GM19397 (cell line): ENCODE results near the gene LAMP2.
"Not testable (repeated sequence)": the region's sequence is repeated elsewhere in the genome, so short reads cannot be mapped to it uniquely, and the experiment has no call there.

Experiments used
- ATAC-seq: cut with Tn5 transposase; IDR thresholded peaks from one replicate; pipeline ENCODE4 v1.9.1; 2021; ENCODE audit warnings: mild to moderate bottlenecking, moderate library complexity; ENCODE audit not compliant: unreplicated experiment

LAMP2 gene

DNA sequence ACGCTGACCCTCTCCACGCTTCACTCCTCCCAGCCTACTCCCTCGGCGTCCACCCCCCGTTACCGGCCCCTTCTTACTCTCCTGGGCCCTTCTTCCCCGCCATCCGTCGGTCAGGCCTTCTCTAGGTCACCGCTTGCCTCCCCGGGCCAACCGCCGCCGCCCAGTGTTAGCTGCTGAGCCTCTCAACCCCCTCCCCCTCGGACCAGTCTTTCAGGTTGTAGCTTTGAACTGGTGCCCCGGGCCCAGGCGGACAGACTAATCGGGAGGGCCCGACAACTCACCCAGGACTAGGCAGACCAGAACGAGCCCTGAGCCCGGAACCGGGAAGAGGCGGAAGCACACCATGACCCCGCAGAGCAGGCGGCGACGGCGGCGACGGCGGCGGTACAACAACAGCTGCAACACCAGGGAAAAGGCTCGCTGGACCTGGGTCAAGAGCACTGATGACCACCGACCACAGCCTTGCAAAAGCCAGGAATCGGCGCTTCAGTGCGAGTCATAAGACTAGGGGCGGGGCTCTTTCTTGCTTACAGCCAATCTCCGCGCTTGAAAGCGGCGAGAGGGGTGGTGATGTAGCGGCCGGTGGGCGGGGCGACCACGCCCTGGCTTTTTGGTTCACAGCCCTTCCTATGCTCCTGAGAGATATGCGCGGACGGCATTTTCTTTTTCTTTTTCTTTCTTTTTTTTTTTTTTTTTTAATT is at the start of gene LAMP2:
TSS of gene LAMP2 (minus strand) at position 472 of the 701 bp plus-strand sequence. CDS start at position 345, 127 bp downstream.
- ATAC-seq, result peak; percentile 98

DNA sequence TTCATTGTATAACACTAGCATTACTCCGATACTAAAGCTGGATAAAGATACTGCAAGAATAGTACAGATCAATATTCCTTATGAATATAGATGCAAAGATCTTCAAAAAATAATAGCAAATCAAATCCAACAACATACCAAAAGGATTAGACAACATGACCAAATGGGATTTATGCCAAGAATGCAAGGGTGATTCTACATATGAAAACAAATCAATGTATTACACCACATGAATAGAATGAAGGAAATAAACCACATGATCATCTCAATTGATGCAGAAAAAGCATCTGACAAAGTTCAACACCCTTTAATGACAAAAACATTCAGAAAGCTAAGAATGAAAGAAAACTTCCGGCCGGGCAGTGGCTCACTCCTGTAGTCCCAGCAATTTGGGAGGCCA is 48.8 kb upstream of the LAMP2 start:
- ATAC-seq, result no peak

DNA sequence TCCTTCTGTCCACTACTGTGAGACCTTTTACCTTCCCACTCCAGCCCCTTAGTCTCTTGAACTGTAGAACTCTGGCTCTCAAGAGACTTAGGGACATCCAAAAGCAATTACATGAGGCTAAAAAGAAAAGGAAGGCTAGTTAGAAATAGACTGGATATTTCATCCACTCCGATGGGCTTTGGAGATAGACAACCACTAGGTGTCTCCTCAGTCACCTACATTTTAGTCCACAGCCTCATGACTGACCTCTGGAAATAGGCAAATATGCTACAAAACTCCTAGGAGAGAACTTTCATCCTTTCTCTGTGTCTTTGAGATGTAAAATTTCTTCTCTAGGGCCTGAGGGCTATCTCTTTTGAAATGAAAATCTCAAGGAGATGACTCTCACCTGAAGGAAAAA is 45.1 kb upstream of the LAMP2 start:
- ATAC-seq, result no peak

DNA sequence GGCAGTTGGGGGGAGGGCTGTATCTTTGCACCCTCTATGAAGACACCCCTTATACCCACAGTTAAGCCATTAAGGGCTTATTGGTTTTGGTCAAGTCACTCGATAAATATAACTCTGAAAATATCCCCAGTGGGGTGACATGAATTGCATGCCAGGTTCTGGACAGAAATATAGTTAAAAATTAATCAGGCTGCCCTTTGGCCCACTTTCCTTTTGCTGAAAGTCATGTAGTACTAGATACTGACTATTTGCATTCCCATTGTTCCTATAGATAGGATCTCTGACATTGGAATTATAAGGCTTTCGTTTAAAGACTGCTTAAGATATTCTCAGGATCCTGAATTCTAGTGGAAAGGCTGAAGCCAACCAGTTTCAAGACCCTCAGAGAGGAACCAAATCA is 43.5 kb upstream of the LAMP2 start:
- ATAC-seq, result no peak

DNA sequence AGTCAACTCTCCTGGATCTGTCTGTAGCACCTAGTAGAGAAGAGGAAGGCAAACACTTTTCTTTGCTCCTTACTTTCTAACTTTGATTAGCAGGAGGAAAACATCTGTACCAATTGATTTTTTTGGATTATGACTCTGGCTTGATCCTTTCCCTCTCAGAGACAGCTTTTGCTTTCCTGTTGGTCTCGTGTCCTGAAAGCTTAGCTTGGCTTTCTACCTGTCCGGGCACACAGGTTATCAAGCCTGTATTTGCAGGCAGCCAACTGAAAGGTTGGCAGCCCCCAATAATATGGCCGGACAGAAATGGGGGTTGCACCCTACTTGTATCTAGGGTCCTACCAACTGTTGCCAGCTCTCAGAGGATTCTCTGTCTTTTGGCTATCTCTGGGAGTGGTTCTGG is 43.1 kb upstream of the LAMP2 start:
- no peak for ATAC-seq

DNA sequence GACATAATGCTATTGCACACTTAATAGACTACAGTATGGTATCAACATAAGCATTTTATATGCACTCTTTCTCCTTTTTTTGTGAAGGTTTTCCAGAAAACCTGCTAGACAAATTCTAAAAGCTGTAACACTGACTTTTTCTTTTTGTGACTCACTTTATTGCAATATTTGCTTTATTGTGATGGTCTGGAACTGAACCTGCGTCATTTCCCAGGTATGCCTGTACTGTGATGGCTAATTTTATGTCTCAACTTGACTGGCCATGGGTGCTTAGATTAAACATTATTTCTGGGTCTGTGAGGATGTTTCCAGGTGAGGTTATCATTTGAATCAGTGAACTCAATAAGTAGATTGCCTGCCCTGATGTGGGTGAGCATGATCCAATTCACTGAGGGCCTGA is 35.5 kb upstream of the LAMP2 start:
- no peak for ATAC-seq

DNA sequence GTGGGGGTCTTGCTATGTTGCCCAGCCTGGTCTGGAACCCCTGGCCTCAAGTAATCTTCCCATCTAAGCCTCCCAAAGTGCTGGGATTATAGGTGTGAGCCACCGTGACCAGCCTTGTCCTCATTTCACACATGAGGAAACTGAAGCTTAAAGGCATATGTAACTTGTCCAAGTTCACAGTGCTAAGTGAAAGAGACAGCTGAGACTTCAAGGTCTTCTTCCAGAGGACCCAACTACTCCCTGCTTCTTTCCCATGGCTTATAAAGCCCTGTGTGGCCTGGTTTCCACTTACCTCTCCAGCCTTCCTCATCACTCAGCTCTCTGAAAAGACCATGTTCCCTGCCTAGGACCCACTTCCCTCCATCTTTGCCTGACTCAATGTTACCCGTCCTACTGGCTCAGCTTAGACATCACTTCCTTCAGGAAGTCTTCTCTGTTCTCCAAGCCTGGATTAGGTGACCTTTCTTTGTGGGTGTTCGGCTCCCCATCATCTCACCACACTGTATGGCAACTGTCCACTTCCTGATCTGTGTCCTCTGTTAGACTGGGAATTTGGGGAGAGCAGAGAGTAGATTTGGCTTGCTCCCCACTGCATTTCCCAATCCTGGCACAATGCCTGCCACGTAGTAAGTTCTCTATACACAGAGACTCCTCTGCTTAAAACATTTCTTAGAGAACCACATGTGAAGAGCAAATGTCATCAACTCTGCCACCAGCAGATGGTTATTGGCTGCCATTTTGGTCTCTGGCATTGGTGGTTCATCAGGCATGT is 30.4 kb upstream of the LAMP2 start:
- ATAC-seq, result no peak

DNA sequence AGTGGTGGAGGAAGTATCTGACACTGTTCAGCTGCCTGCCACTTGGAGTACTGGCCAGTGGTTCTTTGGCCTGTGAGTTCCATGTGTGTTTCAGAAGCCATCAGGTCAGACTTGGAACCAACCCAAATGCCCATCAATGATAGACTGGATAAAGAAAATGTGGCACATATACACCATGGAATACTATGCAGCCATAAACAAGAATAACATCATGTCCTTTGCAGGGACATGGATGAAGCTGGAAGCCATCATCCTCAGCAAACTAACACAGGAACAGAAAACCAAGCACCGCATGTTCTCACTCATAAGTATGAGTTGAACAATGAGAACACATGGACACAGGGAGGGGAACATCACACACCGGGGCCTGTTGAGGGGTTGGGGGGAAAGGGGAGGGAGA is 21.0 kb upstream of the LAMP2 start:
- not testable (repeated sequence) for ATAC-seq

DNA sequence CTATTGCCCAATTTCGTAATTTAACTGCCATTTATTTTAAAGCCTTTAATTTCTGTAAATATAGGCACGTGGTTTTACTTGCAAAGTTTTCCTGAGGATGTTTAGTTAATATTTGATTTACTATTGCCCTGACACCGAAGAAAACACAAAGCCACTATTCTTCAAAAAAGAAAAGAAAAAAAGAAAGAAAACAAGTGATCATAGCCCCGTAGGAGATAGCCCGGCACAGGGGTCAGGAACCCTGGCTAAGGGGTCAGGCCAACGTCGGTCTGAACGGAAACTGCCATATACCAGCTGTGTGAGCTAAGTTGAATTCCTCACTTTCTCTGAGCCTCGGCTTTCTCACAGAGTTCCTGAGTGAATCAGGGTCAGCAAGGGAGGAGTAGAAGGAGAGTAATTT is 17.7 kb upstream of the LAMP2 start:
- no peak for ATAC-seq

DNA sequence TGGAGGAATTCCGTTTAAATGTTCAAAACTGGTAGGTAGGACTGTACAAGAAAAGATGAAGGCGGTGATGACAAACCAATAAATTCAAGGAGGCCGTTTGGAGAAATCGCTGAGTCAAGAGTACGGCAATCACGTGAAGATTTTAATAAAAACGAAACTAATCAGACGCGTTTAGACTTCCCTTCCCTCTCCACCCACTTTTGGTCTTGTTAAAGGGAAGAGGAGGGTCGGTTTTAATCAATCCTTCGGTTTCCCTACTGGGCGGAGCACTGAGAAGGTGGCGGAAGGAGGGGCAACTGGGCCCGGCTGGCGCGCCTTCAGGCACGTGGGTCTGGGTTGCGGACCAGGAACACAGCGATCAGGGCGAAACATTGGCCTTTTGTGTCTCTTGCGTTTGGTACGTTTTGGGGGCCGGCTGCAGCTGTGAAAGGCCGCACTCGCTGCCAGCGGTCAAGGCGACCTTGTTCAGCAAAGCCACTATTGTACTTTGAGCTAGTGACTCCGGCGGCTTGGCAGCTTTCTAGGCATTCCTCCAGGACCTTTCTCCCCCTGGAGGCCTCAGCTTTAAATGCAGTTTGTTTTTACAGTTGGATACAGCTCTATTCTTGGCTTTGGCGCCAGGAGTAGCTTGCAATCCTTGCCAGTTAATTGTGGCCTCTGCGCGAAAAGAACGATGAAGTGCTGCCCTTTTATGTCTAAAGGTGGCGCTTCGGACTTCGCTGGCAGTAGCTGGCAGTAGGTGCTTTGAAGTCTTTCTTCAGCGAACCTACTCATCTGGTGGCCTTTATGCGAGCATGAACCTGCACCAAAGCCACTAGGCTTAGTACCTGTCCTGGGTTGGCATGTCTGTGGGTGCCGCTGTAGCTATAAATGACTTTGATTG is 16.8 kb upstream of the LAMP2 start:
- ATAC-seq, result peak; percentile 78

DNA sequence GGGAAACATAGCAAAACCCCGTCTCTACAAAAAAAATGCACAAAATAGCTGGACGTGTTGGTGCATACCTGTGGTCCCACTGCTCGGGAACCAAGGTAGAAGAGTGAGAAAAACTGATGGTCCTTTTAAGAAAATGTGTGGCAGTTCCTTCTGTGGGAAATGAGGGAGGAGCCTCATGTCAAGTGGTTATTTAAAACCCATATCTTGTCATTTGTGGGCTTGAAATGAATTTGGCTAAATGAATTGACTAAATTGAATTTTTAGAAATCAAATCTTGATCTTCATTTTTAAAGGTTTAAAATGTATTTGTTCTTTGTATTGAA is 16.2 kb upstream of the LAMP2 start:
- no peak for ATAC-seq

DNA sequence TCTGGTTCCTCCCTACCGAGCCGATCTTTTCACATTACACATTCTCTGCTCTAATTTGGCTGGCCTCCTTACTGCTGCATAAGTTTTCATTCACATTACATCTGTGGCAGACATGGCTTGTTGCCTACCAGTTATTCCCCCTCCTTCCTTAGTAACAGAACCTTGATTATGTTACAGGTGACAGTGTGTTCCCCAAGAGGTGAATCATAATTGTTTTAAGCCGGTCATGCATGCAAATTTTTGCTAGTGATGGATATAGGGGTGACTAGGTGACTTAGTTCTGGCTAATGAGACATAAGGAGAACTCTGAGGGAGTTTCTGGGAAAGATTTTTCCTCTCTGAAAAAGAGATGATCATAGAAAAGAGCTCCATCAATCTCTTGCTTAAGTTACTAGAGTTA is 8.4 kb upstream of the LAMP2 start:
- no peak for ATAC-seq

DNA sequence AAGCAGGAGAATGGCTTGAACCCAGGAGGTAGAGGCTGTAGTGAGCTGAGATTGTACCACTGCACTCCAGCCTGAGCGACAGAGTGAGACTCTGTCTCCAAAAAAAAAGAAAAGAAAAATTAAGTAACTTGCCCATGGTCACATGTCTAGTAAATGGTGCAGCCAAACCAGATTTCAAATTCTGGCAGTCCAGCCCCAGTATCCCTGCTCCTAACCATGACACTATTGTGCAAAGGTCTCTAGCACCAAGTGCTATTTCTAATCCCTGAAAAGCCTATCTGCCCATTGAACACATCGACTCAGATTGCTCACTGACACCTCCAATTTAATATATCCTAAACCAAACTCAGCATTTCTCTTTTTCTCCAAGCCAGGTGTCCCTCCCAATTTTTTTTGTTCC is 7.6 kb upstream of the LAMP2 start:
- no peak for ATAC-seq

DNA sequence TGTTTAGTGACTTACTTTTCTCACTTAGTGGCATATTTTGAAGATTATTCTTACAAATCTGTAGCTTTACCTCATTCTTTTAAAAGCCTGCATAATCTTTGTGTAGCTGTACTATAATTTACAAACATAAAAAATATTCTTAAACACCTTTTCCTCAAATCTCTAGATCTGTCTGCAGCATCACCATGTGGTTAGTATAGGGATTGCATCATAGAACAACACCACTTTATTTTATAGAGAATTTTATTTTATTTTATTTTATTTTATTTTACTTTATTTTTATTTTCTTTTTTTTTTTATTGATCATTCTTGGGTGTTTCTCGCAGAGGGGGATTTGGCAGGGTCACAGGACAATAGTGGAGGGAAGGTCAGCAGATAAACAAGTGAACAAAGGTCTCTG is 6.4 kb upstream of the LAMP2 start:
- ATAC-seq, result not testable (repeated sequence)

DNA sequence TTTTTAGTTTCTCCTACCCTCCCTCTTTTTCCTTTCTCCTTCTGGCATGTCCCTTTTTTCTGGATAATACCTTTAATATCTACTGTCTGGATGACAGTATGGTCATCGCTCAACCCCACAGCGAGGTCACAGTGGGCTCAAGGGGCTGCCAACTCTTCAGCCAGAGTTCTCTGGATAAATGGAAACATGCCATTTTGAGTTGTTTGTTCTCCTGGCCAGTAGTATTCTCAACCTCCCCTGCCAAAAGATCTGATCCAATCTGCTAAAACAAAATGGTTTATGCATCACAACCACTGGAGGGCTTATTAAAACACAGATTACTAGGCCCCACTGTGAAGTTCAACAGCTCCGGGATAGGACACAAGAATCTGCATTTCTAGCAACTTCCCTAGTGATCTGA is 5.0 kb upstream of the LAMP2 start:
- no peak for ATAC-seq

DNA sequence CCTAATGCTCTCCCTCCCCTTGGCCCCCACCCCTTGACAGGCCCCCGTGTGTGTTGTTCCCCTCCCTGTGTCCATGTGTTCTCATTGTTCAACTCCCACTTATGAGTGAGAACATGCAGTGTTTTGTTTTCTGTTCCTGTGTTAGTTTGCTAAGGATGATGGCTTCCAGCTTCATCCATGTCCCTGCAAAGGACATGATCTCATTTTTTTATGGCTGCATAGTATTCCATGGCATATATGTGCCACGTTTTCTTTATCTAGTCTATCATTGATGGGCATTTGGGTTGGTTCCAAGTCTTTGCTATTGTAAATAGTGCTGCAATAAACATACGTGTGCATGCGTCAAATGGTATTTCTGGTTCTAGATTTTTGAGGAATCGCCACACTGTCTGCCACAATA is 561 bp upstream of the LAMP2 start:
- not testable (repeated sequence) for ATAC-seq

DNA sequence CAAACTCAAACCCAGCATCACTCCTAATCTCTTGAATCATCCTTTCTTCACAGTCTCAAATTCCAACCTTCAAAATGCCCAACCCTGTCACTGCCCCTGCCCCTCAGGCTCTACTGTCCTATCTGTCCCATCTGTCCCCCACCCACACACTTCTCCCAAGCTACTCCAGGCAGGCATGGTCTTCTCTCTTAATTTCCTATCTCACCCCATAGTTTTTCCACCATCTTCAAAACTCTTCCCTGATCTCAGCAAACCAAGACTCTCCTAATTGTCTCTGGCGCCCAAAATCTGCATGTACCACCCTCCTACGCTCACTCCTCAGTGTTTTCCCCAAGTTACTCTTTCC is 644 bp downstream of the LAMP2 start:
- no peak for ATAC-seq

DNA sequence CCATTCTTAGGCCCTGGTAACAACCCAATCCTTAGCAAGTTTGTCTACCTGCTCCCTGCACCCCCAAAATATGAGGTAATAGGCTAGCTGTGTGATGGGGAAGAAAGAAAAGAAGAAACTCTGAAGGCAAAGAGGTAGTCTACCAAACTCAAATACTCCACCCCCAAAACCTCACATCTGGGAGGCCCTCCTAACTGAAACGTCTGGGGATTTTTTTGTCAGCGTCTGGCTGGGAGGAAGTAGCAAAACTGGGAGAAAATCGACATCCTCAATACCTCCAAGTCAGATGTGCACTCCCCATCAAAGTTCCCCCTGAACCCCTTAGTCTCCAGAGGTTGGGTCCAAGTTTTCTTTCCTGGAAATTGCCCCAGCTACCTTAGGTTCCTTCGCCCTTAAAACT is 1.0 kb downstream of the LAMP2 start:
- ATAC-seq, result no peak

DNA sequence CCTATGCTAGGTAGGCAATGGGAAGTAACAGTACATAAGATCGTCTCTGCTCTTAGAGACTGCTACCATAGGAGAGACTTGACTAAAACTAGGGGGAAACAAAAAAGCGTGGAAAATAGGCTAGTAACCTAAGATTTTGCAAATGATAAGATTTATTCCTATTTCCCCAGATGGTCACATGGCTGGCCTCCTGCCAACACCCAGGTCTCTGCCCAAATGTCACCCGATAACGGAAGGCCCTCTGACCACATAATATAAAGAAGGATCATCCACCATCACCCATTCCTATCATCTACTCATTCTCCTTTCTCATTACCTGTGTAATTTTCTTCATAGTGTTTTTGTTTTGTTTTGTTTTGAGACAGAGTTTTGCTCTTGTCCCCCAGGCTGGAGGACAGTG is 4.7 kb downstream of the LAMP2 start:
- no peak for ATAC-seq

DNA sequence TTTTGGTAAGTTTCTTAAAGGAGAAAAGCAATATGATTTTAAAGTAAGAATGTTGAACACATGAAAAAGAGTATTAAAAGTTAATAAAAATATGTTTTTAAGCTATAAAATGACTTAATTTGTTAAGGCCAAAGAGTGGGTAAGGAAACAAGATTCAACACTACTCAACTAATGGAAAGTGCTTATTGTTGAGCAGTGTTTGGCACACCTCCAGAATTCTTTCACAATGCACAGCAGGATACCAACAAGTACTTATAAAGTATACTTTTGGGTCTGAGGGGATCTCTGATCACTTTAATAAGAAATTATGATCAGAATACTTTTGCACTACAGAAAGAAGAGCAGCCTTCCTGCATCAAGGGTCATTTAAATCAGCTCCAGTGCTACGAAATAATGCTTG is 5.9 kb downstream of the LAMP2 start:
- ATAC-seq, result no peak

DNA sequence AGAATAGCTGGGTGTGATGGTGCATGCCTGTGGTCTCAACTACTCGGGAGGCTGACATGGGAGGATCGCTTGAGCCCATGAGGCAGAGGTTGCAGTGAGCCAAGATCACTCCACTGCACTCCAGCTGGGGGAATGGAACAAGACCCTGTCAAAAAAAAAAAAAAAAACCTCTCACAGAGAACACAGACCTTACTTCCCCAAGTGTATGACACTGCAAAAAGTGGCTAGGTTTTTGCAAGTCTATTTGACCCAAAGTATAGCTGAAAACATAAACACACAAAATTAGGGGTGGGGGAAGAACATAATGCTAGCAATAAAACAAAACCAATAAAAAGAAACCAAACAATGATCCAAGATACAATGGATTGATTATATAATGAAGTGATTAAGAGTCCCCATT is 6.7 kb downstream of the LAMP2 start:
- no peak for ATAC-seq

DNA sequence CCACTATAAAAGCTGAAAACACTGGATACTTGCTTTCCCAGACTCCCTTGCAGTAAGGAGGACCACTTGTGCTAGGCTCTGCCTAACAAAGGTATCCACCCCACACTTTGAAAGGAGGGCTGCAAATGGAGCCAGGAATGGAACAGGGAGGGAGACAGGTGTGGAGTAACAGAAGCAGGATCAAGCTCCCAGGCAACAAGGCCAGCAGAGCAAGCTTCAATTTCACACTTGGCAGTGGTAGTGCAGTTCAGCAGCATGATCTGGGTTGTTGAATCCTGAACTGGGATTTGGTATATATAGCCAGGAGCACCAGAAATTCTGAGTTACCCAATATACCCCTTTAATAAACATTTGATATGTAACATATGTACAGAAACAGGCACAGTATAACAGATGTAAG is 9.8 kb downstream of the LAMP2 start:
- ATAC-seq, result no peak
